Measurements from ENCODE around the gene DUSP2. TPM values are rescaled to one million over a fixed set of nuclear protein-coding genes. Genes with fewer than 3 reads are reported as not detected.

Gene DUSP2
- total and polyA plus RNA-seq, 2 experiments from 2014 or later: 0.89 to 2.2 TPM

GRCh38 chr2:96150791-96151594 lies 5.8 kb upstream of the DUSP2 start:
- no peaks in the 10 kb centered on the region for H3K36me3 ChIP-seq
- TF ChIP-seq CTCF (IDR thresholded peaks at IDR 0.05; ENCODE audit: low read depth, low read length): no peak
- DNase-seq (ENCODE audit: low read depth in 1 of 2, low spot score in 1 of 2): no peak
- H3K4me3 ChIP-seq: no peak overlapping the region
- peaks cover 11% of the 10 kb centered on the region for H3K4me1 ChIP-seq (ENCODE audit: low read depth)
- H3K27ac ChIP-seq: no peak overlapping the region
- H3K27me3 ChIP-seq: peaks cover 7% of the 10 kb centered on the region
- H3K9me3 ChIP-seq (ENCODE audit: low read depth): no peaks in the 10 kb centered on the region

- Histone ChIP-seq H3K27me3 (peaks cover 7% of the 10 kb centered on the region), H3K4me1 (ENCODE audit: low read depth) (peaks cover 14% of the 10 kb centered on the region), H3K27ac (no peak overlapping the region), H3K9me3 (ENCODE audit: low read depth) (no peaks in the 10 kb centered on the region), H3K36me3 (no peaks in the 10 kb centered on the region), H3K4me3 (no peak overlapping the region)
- TF ChIP-seq CTCF (IDR thresholded peaks at IDR 0.05; ENCODE audit: low read depth, low read length): no peak
- no peak for DNase-seq (ENCODE audit: low read depth in 1 of 2, low spot score in 1 of 2)
These were observed 4.9 kb upstream of the DUSP2 start for GRCh38 chr2:96150007-96150640.

- H3K27ac ChIP-seq: no peak overlapping the region
- no peaks in the 10 kb centered on the region for H3K9me3 ChIP-seq (ENCODE audit: low read depth)
- H3K36me3 ChIP-seq: no peaks in the 10 kb centered on the region
- no peak overlapping the region for H3K4me3 ChIP-seq
- peak; percentile 47 to 95 for DNase-seq (ENCODE audit: low read depth in 1 of 2, low spot score in 1 of 2)
- peaks cover 14% of the 10 kb centered on the region for H3K4me1 ChIP-seq (ENCODE audit: low read depth)
- TF ChIP-seq CTCF (IDR thresholded peaks at IDR 0.05; ENCODE audit: low read depth, low read length): no peak
- peaks cover 17% of the 10 kb centered on the region for H3K27me3 ChIP-seq
These were observed 3.4 kb upstream of the DUSP2 start for GRCh38 chr2:96148410-96149217.

- H3K9me3 ChIP-seq (ENCODE audit: low read depth): no peaks in the 10 kb centered on the region
- DNase-seq (ENCODE audit: low read depth in 1 of 2, low spot score in 1 of 2): peak in 1 of 2 donors; percentile 83
- H3K4me3 ChIP-seq: no peak overlapping the region
- peaks cover 14% of the 10 kb centered on the region for H3K4me1 ChIP-seq (ENCODE audit: low read depth)
- TF ChIP-seq CTCF (IDR thresholded peaks at IDR 0.05; ENCODE audit: low read depth, low read length): no peak
- no peak overlapping the region for H3K27ac ChIP-seq
- peaks cover 21% of the 10 kb centered on the region for H3K27me3 ChIP-seq
- no peaks in the 10 kb centered on the region for H3K36me3 ChIP-seq
These were observed 2.5 kb upstream of the DUSP2 start for GRCh38 chr2:96147593-96148201.

- peaks cover 21% of the 10 kb centered on the region for H3K27me3 ChIP-seq
- no peaks in the 10 kb centered on the region for H3K9me3 ChIP-seq (ENCODE audit: low read depth)
- no peaks in the 10 kb centered on the region for H3K36me3 ChIP-seq
- H3K4me3 ChIP-seq: no peak overlapping the region
- no peak for DNase-seq (ENCODE audit: low read depth in 1 of 2, low spot score in 1 of 2)
- TF ChIP-seq CTCF (IDR thresholded peaks at IDR 0.05; ENCODE audit: low read depth, low read length): no peak
- peaks cover 14% of the 10 kb centered on the region for H3K4me1 ChIP-seq (ENCODE audit: low read depth)
- no peak overlapping the region for H3K27ac ChIP-seq
These were observed 1.8 kb upstream of the DUSP2 start for GRCh38 chr2:96146881-96147592.
